Measurements from ENCODE around the gene ECI1. TPM values are rescaled to one million over a fixed set of nuclear protein-coding genes. Genes with fewer than 3 reads are reported as not detected.

Gene ECI1
- total RNA-seq, 2 donors from 2014 or later = 58.9 to 102 TPM

DNA sequence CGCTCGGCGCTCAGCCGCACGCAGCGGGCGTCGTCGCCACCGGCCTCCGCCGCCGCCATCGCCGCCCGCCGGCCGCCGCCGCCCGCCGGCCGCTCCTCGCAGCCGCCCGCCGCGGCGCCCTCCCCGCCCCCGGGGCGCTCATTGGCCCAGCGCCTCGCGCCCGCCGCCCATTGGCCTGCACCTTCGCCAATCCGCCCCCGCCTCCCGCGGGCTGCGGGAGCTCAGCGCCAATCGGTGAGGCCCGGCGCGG lies 36.7 kb downstream of the ECI1 start, which contains the start of gene PGP:
TSS of gene PGP (minus strand) at position 122 of the 250 bp plus-strand sequence. CDS start at position 59, 63 bp downstream.
- ATAC-seq = no peak

DNA sequence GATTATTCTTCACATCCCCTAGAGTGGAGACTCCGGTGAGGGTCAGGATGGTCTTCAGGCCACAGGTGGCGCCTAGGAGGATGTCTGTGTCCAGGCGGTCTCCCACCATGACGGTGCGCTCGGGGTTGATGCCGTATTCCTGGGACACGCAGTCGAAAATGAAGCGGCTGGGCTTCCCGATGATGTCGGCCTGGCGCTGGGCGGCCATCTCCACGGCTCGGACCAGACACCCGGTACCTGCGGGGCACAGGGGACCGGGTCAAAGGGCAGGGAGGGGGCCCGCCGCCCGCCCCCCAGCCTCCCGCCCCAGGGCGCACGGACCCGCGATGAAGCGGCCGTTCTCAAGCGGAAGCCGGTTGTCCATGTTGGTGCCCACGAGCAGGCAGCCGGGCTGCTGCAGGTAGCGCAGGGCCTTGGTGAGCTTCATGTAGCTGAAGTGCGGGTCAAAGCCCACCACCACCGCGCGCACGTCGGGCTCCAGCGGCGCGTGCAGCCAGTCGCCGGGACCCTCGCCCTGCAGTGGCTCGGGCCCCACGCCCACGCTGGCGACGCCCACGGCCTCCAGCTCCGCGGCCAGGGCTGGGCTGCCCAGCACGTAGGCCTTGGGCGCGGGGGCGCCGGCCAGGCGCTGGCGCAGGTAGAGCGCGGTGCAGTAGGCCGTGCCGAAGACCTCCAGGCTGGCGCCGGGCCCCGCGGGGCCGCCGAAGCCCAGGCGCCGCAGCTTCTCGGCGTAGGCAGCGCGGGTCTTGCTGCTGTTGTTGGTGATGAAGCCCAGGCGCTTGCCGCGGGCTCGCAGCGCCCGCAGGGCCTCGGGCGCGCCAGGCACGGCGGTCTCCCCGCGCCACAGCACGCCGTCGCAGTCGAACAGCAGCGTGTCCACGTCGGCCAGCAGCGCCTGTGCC lies 37.3 kb downstream of the ECI1 start:
- intact Hi-C loops (cut with DNase I) = no loop called here

More for the DNA sequence above, 36.7 kb downstream of the ECI1 start, which contains the start of gene PGP:
- WGBS, 2 donors = 0 to 1% methylated on average over 2 to 29 of the region's 48 CpGs
- intact Hi-C loops (cut with DNase I) = no loop called here
- Histone ChIP-seq H3K27ac (peak within 1 kb of the TSS; percentile 95 to 99 (median 97)), H3K4me3 (peak within 1 kb of the TSS; percentile 29 to 36), H3K4me1 (peaks cover 26% of the 10 kb centered on the region), H3K9me3 (no peaks in the 10 kb centered on the region), H3K36me3 (replicated peaks in 1 of 2; ENCODE audit: insufficient read depth in 1 of 2, low read depth in 2 of 2) (no peaks in the 10 kb centered on the region), H3K27me3 (no peaks in the 10 kb centered on the region)
- TF ChIP-seq POLR2A (IDR thresholded peaks at IDR 0.05) (no peak), CTCF (IDR thresholded peaks at IDR 0.05) (no peak)
- DNase-seq = no peak

GRCh38 chr16:2212362-2213324 lies 38.7 kb downstream of the ECI1 start:
- Histone ChIP-seq H3K4me1 (peaks cover 26% of the 10 kb centered on the region), H3K27me3 (no peaks in the 10 kb centered on the region), H3K27ac (peak overlapping the region; percentile 39 to 70 (median 52)), H3K9me3 (no peaks in the 10 kb centered on the region), H3K4me3 (no peak overlapping the region), H3K36me3 (replicated peaks in 1 of 2; ENCODE audit: insufficient read depth in 1 of 2, low read depth in 2 of 2) (peaks cover 0 to 9% of the 10 kb centered on the region in 2 donors)
- intact Hi-C loops (cut with DNase I) = no loop called here
- WGBS, 2 donors = 25 to 38% methylated on average over 7 to 19 of the region's 19 CpGs
- ATAC-seq = peak; percentile 12
- DNase-seq = peak; percentile 76 to 84 (median 80)
- TF ChIP-seq CTCF (IDR thresholded peaks at IDR 0.05) = no peak
- TF ChIP-seq POLR2A (IDR thresholded peaks at IDR 0.05) = peak in 1 of 3 donors; percentile 13

More for the DNA sequence above, 37.3 kb downstream of the ECI1 start:
- no peaks in the 10 kb centered on the region for H3K36me3 ChIP-seq (replicated peaks in 1 of 2; ENCODE audit: insufficient read depth in 1 of 2, low read depth in 2 of 2)
- no peaks in the 10 kb centered on the region for H3K9me3 ChIP-seq
- H3K27ac ChIP-seq = peak overlapping the region in 3 of 4 donors; percentile 54 to 80 (median 73)
- TF ChIP-seq CTCF (IDR thresholded peaks at IDR 0.05) (no peak), POLR2A (IDR thresholded peaks at IDR 0.05) (no peak)
- peak overlapping the region; percentile 5 to 24 for H3K4me3 ChIP-seq
- 1 to 2% methylated on average over 13 to 97 of the region's 98 CpGs for whole genome bisulfite sequencing, 2 donors
- H3K4me1 ChIP-seq = peaks cover 26% of the 10 kb centered on the region
- no peaks in the 10 kb centered on the region for H3K27me3 ChIP-seq
- DNase-seq (no peak), ATAC-seq (peak; percentile 0)

DNA sequence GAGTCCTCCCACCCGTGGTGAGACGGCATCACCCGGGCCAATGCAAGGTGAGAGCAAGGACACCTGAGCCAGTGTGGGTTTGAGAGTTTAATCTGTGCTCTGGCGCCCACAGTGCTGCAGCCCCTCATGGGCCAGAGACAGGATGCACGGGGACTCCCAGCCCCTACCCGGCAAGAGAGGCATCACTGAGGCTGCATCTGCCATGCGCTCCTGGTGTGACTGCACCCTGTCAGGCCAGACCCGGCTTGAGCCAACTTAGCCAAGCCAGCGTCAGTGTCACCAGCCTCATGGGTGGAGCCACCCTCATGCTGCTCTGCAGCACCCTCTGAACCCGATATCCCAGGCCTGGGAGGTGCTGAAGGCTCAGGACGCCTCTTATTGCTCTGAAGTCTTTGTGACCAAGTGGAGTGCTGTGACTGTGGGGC lies 39.5 kb downstream of the ECI1 start:
- Histone ChIP-seq H3K4me3 (no peak overlapping the region), H3K27ac (peak overlapping the region; percentile 25 to 70 (median 52)), H3K9me3 (no peaks in the 10 kb centered on the region), H3K4me1 (peaks cover 26% of the 10 kb centered on the region), H3K27me3 (no peaks in the 10 kb centered on the region), H3K36me3 (replicated peaks in 1 of 2; ENCODE audit: insufficient read depth in 1 of 2, low read depth in 2 of 2) (peaks cover 0 to 16% of the 10 kb centered on the region in 2 donors)
- 64 to 79% methylated on average over 3 to 11 of the region's 11 CpGs for WGBS, 2 donors
- ATAC-seq = no peak
- intact Hi-C loops (cut with DNase I) = no loop called here
- no peak for DNase-seq
- TF ChIP-seq CTCF (IDR thresholded peaks at IDR 0.05) (no peak), POLR2A (IDR thresholded peaks at IDR 0.05) (no peak)

Measured in body of pancreas (tissue), 4 donors.